HCT116 (cell line): ENCODE measurements around the gene PRIMA1. TPM values are rescaled to one million over a fixed set of nuclear protein-coding genes. Genes with fewer than 3 reads are reported as not detected.

Source experiments
- ATAC-seq: fragments of 200-7000 bp; cut with Tn5 transposase; 2 replicates; pipeline ENCODE4 v1.9.1; 2020; ENCODE audit warnings: mild to moderate bottlenecking, moderate library complexity
- BruUV-seq: library from RNA; stranded (reverse); fragments of 400-500 nt; replicated peaks from 2 replicates; lab custom pipeline; 2021; lab: Mats Ljungman, UMichigan
- CTCF ChIA-PET: fragments of 300-600 bp; sonication (Branson Sonifier 250); formaldehyde crosslinking; loops from one replicate; lab custom pipeline; 2021; ENCODE audit warnings: antibody characterized with exemption; lab: Charles Lee
- POLR2A ChIA-PET: fragments of 300-600, 350-600 bp; sonication (Branson Sonifier 250); formaldehyde crosslinking; loops from one replicate; lab custom pipeline; 2021; ENCODE audit warnings: antibody characterized with exemption; lab: Charles Lee
- RAD21 ChIA-PET, 2 experiments: fragments of 300-600 bp; sonication (Branson Sonifier 250); formaldehyde crosslinking; loops; one replicate each; lab custom pipeline; 2023; ENCODE audit warnings: low total read pairs in 2 of 2; ENCODE audit not compliant: uncharacterized antibody in 2 of 2, unreplicated experiment in 2 of 2, low non-redundant PET in 1 of 2; lab: Charles Lee
- DNase-seq: peaks from one replicate; pipeline ENCODE4 v3.0.0-alpha.2; 2010; ENCODE audit warnings: low read depth, low spot score
- H2AFZ ChIP-seq: fragments of 200-600 bp; shearing (Covaris generic), sonication (generic); 2 replicates; pipeline ENCODE4 v1.6.1; 2017; ENCODE audit warnings: low read depth, mixed run types, mixed read lengths, antibody characterized with exemption, low read length; ENCODE audit not compliant: poor library complexity, severe bottlenecking
- H3K27ac ChIP-seq: 2 replicates; pipeline ENCODE4 v1.5.1; 2012; ENCODE audit warnings: low read depth, low read length
- H3K27me3 ChIP-seq: fragments of 200-600 bp; sonication (generic); 2 replicates; pipeline ENCODE4 v1.6.1; 2016; ENCODE audit warnings: mixed run types, low read length, mixed read lengths; ENCODE audit not compliant: insufficient read depth
- H3K36me3 ChIP-seq, 2 experiments: fragments of 200-500 bp in 1 of 2; fragments of 200-600 bp in 1 of 2; sonication (Bioruptor generic) in 1 of 2; sonication (generic) in 1 of 2; 2 replicates each; pipeline versions ENCODE4 v1.5.1 to v1.6.1; 2014 to 2016; ENCODE audit warnings: low read length in 2 of 2, inconsistent platforms in 1 of 2, mixed read lengths in 1 of 2, mixed run types in 1 of 2; ENCODE audit not compliant: insufficient read depth in 2 of 2, control insufficient read depth in 1 of 2
- H3K4me1 ChIP-seq, 2 experiments: fragments of 200-600 bp in 1 of 2; sonication (generic) in 1 of 2; 2 replicates each; pipeline versions ENCODE4 v1.5.1 to v1.6.1; 2012 to 2017; ENCODE audit warnings: low read length in 2 of 2, inconsistent platforms in 1 of 2, mild to moderate bottlenecking in 1 of 2, mixed read lengths in 1 of 2, mixed run types in 1 of 2, moderate library complexity in 1 of 2; ENCODE audit not compliant: insufficient read depth in 2 of 2, control insufficient read depth in 1 of 2
- H3K4me2 ChIP-seq: fragments of 200-600 bp; sonication (generic); 2 replicates; pipeline ENCODE4 v1.6.1; 2017; ENCODE audit warnings: mixed run types, low read length, mixed read lengths
- H3K4me3 ChIP-seq, 2 experiments: fragments of 200-600 bp in 1 of 2; sonication (generic) in 1 of 2; replicated peaks in 1 of 2; 2 replicates each; pipeline ENCODE4 v1.5.1; 2011 to 2016; ENCODE audit warnings: low read length in 2 of 2, control low read depth in 1 of 2, low read depth in 1 of 2, mild to moderate bottlenecking in 1 of 2, mixed read lengths in 1 of 2, mixed run types in 1 of 2
- H3K79me2 ChIP-seq: fragments of 200-600 bp; sonication (generic); 2 replicates; pipeline ENCODE4 v1.6.1; 2017; ENCODE audit warnings: mild to moderate bottlenecking, mixed run types, low read length, moderate library complexity, mixed read lengths; ENCODE audit not compliant: insufficient read depth
- H3K9ac ChIP-seq: fragments of 200-600 bp; sonication (generic); 2 replicates; pipeline ENCODE4 v1.6.1; 2016; ENCODE audit warnings: low read length, mixed read lengths
- H3K9me2 ChIP-seq: fragments of 200-600 bp; sonication (generic), shearing (Covaris generic); 2 replicates; pipeline ENCODE4 v1.6.1; 2017; ENCODE audit warnings: mixed run types, mild to moderate bottlenecking, moderate library complexity; ENCODE audit not compliant: insufficient read depth
- H3K9me3 ChIP-seq, 2 experiments: fragments of 200-500 bp in 1 of 2; fragments of 200-600 bp in 1 of 2; sonication (Bioruptor generic) in 1 of 2; sonication (generic) in 1 of 2; 2 replicates each; pipeline ENCODE4 v1.6.1; 2014 to 2017; ENCODE audit warnings: low read length in 2 of 2, mixed read lengths in 2 of 2, inconsistent platforms in 1 of 2, low read depth in 1 of 2, mild to moderate bottlenecking in 1 of 2, mixed run types in 1 of 2, moderate library complexity in 1 of 2; ENCODE audit not compliant: control insufficient read depth in 1 of 2, insufficient read depth in 1 of 2
- H4K20me1 ChIP-seq: fragments of 200-600 bp; sonication (generic), shearing (Covaris generic); 2 replicates; pipeline ENCODE4 v1.6.1; 2017; ENCODE audit warnings: mixed run types, mild to moderate bottlenecking, moderate library complexity; ENCODE audit not compliant: insufficient read depth
- CBX3 ChIP-seq: IDR thresholded peaks from 2 replicates; pipeline ENCODE4 v1.6.1; 2012; ENCODE audit warnings: low read depth
- POLR2A ChIP-seq: IDR thresholded peaks from 2 replicates; pipeline ENCODE4 v1.7.0; 2011; ENCODE audit warnings: borderline replicate concordance; ENCODE audit not compliant: insufficient read depth, insufficient read length; ENCODE audit errors: extremely low read depth
- RAD21 ChIP-seq: IDR thresholded peaks from 2 replicates; pipeline ENCODE4 v1.6.1; 2012; ENCODE audit warnings: low read depth, mild to moderate bottlenecking
- SIN3A ChIP-seq: IDR thresholded peaks from 2 replicates; pipeline ENCODE4 v1.6.1; 2012; ENCODE audit warnings: low read depth
- SRF ChIP-seq: IDR thresholded peaks from 2 replicates; pipeline ENCODE4 v1.6.1; 2012; ENCODE audit warnings: low read depth
- ZNF274 ChIP-seq: fragments of 200-500 bp; sonication (Bioruptor generic); IDR thresholded peaks from 2 replicates; pipeline ENCODE4 v1.6.1; 2014; ENCODE audit warnings: mild to moderate bottlenecking, low read depth, low read length, inconsistent platforms
- intact Hi-C: fragments of 100-400 bp; cut with micrococcal nuclease; formaldehyde crosslinking; loops from 2 replicates; pipeline ENCODE4 v1.10.0; 2022
- total RNA-seq: library from RNA; stranded (reverse); gene quantifications from one replicate; pipeline ENCODE4 v1.2.1, GENCODE V29; 2021; ENCODE audit not compliant: unreplicated experiment
- TF ChIP-seq, protein P1 (sequence below), 3 experiments: fragments of 200-600 bp in 1 of 3; sonication (generic) in 1 of 3; IDR thresholded peaks in 2 of 3; conservative IDR thresholded peaks in 1 of 3; 2 replicates each; pipeline ENCODE4 v1.5.1; 2012 to 2017; ENCODE audit warnings: low read depth in 2 of 3, low read length in 2 of 3, antibody characterized with exemption in 1 of 3, borderline replicate concordance in 1 of 3, control low read depth in 1 of 3, mild to moderate bottlenecking in 1 of 3, mixed read lengths in 1 of 3, mixed run types in 1 of 3, moderate library complexity in 1 of 3; ENCODE audit not compliant: insufficient read depth in 1 of 3
- TF ChIP-seq, protein P2 (sequence below): IDR thresholded peaks from 2 replicates; pipeline ENCODE4 v1.6.1; 2012

Gene PRIMA1
- total RNA-seq, 1 experiment from 2014 or later: 1.5 TPM

DNA sequence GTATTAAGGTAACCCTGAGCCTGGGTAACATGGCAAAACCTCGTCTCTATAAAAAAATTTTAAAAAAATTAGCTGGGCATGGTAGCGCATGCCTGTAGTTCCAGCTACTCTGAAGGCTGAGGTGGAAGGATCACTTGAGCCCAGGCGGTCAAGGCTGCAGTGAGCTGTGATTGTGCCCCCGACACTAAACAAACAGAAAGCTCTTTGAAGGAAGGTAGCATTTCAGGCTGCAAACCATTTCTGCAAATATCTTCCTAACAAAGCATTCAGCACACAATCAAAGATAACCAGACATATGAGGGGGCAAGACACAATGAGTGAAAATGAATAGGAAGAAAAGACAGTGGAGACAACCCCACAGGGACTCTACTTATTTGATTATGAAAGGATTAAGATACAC lies 118.7 kb downstream of the PRIMA1 start:
- H3K9me3 ChIP-seq: peaks cover 0 to 9% of the 10 kb centered on the region in 2 experiments; a peak in 2 of 4 replicates
- no peaks in the 10 kb centered on the region for H3K4me1 ChIP-seq
- no peak for ATAC-seq
- H2AFZ ChIP-seq: no peak overlapping the region
- H3K27ac ChIP-seq: no peak overlapping the region
- H3K79me2 ChIP-seq: no peaks in the 10 kb centered on the region
- peaks cover 26% of the 10 kb centered on the region for H3K27me3 ChIP-seq
- DNase-seq: no peak
- no peaks in the 10 kb centered on the region for H3K36me3 ChIP-seq
- H3K9ac ChIP-seq: no peak overlapping the region
- POLR2A ChIA-PET: no interaction called here
- H3K4me3 ChIP-seq: no peak overlapping the region
- no peaks in the 10 kb centered on the region for H4K20me1 ChIP-seq
- no peaks in the 10 kb centered on the region for H3K9me2 ChIP-seq
- intact Hi-C loops: no loop called here
- CTCF ChIA-PET: no interaction called here
- no peak overlapping the region for H3K4me2 ChIP-seq
- RAD21 ChIA-PET: no interaction called here
- no TSS peak for BruUV-seq
- TF ChIP-seq ZNF274 (no peak), SIN3A (no peak), SRF (no peak), POLR2A (no peak), RAD21 (no peak), CBX3 (no peak)
- TF ChIP-seq, protein P1, sequence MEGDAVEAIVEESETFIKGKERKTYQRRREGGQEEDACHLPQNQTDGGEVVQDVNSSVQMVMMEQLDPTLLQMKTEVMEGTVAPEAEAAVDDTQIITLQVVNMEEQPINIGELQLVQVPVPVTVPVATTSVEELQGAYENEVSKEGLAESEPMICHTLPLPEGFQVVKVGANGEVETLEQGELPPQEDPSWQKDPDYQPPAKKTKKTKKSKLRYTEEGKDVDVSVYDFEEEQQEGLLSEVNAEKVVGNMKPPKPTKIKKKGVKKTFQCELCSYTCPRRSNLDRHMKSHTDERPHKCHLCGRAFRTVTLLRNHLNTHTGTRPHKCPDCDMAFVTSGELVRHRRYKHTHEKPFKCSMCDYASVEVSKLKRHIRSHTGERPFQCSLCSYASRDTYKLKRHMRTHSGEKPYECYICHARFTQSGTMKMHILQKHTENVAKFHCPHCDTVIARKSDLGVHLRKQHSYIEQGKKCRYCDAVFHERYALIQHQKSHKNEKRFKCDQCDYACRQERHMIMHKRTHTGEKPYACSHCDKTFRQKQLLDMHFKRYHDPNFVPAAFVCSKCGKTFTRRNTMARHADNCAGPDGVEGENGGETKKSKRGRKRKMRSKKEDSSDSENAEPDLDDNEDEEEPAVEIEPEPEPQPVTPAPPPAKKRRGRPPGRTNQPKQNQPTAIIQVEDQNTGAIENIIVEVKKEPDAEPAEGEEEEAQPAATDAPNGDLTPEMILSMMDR (IDR thresholded peaks at IDR 0.05 in 2 of 3, conservative IDR thresholded peaks at IDR 0.05 in 1 of 3; ENCODE audit: borderline replicate concordance in 1 of 3, insufficient read depth in 1 of 3, low read depth in 2 of 3, low read length in 2 of 3): no peak
- TF ChIP-seq, protein P2, sequence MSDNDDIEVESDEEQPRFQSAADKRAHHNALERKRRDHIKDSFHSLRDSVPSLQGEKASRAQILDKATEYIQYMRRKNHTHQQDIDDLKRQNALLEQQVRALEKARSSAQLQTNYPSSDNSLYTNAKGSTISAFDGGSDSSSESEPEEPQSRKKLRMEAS: no peak

Other genes with a start within 250 kb of the PRIMA1 start
- not detected for gene FAM181A, start 138.9 kb upstream of the PRIMA1 start, total RNA-seq
- gene ASB2, start 188.1 kb upstream of the PRIMA1 start, total RNA-seq: not detected
- gene CCDC197, start 208.8 kb upstream of the PRIMA1 start, total RNA-seq: not detected
- 6.6 TPM for gene OTUB2, start 237.9 kb upstream of the PRIMA1 start, total RNA-seq